Left lobe of liver (tissue), 2 donors: ENCODE measurements around the gene PDCD1. TPM values are rescaled to one million over a fixed set of nuclear protein-coding genes. Genes with fewer than 3 reads are reported as not detected.
"Not testable (repeated sequence)": the region's sequence is repeated elsewhere in the genome, so short reads cannot be mapped to it uniquely, and the experiment has no call there.

Experiments
- ATAC-seq: fragments of 200-7000 bp; cut with Tn5 transposase; one replicate; pipeline ENCODE4 v1.9.1; 2020; ENCODE audit warnings: mild to moderate bottlenecking, moderate library complexity
- DNase-seq: peaks from one replicate; pipeline ENCODE4 v3.0.0-alpha.2; 2020; ENCODE audit warnings: low spot score
- total RNA-seq: library from RNA; stranded (reverse); gene quantifications from one replicate; pipeline ENCODE4 v1.2.1, GENCODE V29; 2021
- donor health status: DM: no; HTN: no; CAD: no; lungs with moderate emphysema.
- donor health status: DM: no; HTN: yes; CAD: no.

Gene PDCD1
- total RNA-seq, 1 donor from 2014 or later, result 0.18 TPM

DNA sequence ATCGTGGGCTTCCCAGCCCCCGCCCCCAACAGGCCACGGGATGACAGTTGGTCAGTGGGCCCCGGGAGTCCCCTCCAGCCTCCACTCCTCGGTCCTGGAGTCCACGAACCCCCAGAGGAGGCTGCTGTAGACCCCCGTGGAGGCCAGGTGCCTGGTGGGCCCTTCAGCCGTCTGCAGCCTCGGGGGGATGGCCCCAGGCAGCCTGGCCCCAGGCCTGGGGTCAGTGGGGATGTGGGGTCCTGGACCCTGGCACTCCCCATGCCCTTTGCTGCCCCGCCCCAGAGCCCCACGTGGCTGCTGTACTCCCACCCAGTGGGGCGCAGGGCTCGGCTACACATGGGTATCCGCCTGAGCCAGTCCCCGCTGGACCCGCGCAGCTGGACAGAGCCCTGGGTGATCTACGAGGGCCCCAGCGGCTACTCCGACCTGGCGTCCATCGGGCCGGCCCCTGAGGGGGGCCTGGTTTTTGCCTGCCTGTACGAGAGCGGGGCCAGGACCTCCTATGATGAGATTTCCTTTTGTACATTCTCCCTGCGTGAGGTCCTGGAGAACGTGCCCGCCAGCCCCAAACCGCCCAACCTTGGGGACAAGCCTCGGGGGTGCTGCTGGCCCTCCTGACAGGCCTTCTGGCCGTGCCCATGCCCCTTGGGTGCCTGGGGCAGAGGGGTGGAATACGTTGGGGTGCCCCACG, 42.1 kb downstream of the PDCD1 start:
- DNase-seq (no peak), ATAC-seq (no peak)

DNA sequence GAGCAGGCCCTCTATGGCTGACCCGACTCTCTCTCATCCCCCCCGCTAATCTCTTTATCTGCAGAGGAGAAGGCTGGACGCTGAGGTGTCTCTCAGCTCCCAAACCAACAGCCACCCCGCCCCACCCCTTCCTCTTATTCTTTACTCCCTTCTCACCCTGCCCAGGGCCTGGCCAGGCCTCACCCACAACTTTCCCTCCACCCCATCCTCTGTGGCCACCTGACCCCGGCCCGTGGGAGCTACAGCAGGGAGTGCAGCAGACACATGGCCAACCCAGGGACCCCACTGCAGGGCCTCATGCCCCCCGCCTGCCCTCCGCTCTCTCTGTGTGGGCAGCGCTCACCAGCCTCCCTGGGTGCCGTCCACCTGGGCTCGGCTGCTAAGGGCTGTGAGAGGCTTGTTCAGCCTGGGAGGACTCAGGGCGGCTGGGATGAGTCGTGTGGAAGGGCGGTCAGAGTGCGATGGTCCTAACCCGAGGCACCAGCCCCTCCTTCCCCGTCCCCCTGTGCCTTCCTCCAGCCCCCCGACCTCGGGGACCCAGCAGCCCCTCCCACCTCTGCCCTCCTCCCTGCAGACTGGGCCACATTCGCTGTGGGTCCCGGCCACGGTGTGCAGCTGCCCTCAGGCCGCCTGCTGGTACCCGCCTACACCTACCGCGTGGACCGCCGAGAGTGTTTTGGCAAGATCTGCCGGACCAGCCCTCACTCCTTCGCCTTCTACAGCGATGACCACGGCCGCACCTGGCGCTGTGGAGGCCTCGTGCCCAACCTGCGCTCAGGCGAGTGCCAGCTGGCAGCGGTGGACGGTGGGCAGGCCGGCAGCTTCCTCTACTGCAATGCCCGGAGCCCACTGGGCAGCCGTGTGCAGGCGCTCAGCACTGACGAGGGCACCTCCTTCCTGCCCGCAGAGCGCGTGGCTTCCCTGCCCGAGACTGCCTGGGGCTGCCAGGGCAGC, 42.9 kb downstream of the PDCD1 start:
- DNase-seq (no peak), ATAC-seq (no peak)

DNA sequence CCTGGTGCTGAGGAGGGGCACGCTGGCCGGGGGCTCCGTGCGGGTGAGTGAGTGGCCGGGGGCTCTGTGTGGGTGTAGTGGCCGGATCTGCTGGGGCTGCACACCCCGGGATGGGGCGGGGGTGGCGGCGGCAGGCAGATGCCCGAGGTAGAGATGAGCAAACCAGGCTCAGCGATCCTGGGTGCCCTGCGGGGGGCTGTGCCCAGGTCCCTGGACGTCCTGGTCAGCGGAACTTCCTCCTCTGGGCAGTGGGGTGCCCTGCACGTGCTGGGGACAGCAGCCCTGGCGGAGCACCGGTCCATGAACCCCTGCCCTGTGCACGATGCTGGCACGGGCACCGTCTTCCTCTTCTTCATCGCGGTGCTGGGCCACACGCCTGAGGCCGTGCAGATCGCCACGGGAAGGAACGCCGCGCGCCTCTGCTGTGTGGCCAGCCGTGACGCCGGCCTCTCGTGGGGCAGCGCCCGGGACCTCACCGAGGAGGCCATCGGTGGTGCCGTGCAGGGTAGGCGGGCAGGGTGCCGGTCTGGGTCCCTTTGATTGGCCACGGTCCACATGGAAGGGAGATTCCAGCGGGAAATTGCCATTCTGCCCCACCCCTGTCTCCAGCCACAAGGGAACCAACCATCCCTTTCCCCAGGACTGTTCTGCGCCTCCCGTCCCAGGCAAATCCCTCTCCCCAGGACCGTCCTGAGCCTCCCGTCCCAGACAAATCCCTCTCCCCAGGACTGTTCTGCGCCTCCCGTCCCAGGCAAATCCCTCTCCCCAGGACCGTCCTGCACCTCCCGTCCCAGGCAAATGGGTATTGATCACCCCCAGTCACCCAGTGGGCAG, 43.8 kb downstream of the PDCD1 start:
- no peak for DNase-seq

DNA sequence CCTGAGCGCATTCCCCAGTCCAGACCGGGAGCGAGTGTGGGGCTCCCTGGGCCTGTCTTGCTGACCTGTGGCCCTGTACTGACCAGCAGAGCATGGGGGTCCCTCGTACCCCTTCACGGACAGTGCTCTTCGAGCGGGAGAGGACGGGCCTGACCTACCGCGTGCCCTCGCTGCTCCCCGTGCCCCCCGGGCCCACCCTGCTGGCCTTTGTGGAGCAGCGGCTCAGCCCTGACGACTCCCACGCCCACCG, 44.4 kb downstream of the PDCD1 start:
- DNase-seq (no peak), ATAC-seq (no peak)

More for the DNA sequence above, 43.8 kb downstream of the PDCD1 start:
- ATAC-seq, result no peak

DNA sequence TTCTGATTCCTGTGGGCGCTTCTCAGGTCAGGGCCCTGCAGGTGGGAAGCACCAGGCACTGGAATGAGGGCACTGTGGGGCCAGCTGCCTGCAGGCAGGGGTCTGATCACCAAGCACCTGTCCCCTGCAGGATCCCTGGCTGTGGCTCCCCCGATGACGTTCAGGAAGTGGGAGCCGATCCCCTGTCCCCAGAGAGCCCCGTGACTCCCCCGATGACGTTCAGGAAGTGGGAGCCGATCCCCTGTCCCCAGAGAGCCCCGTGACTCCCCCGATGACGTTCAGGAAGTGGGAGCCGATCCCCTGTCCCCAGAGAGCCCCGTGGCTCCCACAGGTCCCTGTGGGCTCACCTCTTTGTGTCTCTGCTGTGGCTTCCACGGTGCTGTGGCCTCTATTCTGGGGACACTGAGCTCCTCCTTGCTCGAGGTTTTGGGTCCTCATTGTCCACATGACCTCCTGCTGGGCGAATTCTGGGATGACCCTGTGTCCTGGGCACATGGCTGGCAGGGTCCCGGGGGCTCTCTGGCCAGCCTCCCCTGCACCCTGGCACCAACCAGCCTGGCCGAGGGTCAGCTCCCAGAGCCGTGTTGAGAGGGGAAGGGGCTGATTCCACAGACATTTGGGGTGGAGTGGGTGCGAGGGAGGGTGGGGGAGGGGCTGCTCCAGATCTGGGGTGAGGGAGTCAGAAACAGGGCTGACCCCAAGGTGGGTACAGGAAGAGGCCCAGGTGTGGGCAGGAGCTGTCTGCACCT, 44.9 kb downstream of the PDCD1 start:
- ATAC-seq, result no peak
- no peak for DNase-seq

DNA sequence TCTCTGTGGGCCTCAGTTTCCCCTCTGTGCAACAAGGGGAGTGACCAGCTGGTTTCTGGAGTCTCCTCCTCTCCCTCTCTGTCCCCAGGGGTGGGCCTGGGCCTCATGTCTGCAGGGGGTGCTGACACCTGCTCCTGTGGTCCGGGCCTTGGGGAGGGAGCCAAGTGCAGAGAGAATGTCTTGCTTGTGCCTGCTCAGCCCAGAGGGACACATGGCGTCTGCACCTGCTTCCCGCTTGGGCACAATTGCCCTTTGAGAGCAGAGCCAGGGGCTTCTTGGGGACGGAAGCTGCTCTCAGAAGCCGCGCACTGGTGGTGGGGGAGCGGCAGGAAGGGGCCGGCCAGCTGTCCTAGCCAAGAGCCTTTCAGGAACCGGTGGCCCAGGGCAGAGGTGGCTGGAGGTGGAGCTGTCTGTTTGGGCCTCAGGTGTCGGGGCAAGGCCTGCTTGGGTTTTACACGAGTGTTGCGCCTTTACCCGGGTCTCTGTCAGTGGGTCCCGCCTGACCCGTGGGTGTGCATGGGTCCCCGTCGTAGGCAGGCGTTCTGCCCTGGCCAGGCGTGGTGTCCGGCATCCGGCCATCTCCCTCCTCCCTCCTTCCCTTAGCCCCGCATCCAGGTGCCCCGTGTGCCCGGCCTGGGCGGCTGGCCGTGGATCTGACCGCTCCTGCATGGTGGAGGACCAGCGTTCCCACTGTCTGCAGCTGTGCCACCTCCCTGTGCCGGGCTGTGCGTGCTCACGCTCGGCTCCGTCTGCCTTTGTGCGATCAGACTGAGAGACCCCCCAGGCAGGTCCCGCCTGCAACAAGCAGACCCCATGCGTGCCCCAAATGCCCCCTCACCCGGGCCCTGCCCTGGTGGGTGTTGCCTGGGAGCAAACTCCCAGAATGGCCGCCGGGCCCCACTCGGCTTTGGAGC, 45.7 kb downstream of the PDCD1 start:
- DNase-seq, result peak; percentile 46
- no peak for ATAC-seq

DNA sequence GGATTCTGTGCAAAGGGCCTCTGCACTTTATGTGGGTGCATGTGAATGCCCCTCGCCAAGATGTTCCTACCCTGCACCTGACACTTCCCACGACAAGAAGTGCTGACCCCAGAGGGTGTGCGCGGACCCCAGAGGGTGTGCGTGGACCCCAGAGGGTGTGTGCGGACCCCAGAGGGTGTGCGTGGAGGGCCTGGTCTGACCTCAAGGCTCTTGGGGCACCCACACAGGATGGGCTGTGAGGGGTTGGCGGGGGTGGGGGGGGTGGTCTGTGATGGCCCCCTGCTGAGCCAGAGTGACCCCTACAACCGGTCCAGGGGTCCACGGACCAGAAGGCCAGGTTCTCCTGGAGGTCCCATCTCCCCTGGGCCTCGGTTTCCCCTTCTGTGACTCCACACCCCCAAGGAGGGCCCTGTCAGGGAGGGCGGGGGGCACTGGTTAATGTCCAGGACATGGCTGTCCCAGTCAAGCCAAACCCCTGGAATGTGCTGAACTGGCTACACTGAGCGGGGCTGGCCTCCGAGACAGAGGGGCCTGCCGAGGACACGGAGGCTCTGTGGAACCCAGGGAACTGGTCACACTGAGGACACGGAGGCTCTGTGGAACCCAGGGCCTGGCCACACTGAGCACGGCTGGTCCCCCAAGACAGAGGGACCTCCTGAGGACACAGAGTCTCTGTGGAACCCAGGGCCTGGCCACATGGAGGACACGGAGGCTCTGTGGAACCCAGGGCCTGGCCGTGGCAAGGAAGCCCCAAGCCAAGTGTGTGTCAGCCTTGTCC, 46.6 kb downstream of the PDCD1 start:
- ATAC-seq (no peak), DNase-seq (no peak)

DNA sequence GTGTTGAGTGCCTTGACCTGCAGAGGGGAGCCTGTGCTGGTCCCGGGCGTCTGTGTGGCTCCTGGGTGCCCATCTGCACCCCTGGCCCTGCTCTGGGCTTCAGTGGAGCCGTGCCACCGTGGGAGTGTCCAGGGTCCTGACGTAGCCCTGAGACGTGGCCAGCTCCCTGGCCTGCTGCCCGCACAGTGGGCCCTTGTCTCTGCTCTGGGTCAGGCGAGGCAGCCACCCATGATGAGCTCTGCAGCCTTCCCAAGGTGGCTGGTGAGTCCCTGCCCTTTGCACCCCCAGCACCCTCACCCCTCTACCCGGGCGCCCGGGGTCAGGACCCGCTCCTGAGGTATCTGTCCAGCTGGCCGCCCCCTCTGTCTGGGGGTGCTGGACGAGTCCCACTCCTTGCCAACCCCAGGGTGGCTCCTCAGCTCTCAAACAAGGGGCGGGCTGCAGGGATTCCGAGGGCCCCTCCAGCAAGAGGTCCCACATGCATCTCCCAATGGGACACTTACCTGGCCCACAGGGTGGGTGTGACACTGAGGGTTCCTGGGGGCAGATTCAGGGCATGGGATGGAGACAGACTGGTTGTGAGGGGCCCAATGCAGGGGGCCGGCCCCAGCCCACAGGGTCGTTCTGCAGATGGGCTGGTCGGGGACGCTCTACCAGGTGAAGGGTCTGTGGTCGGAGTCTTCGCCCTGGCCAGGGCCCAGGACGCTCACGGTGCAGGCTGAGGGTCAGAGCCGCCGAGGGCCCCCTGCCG, 47.3 kb downstream of the PDCD1 start:
- peak; percentile 86 for DNase-seq

DNA sequence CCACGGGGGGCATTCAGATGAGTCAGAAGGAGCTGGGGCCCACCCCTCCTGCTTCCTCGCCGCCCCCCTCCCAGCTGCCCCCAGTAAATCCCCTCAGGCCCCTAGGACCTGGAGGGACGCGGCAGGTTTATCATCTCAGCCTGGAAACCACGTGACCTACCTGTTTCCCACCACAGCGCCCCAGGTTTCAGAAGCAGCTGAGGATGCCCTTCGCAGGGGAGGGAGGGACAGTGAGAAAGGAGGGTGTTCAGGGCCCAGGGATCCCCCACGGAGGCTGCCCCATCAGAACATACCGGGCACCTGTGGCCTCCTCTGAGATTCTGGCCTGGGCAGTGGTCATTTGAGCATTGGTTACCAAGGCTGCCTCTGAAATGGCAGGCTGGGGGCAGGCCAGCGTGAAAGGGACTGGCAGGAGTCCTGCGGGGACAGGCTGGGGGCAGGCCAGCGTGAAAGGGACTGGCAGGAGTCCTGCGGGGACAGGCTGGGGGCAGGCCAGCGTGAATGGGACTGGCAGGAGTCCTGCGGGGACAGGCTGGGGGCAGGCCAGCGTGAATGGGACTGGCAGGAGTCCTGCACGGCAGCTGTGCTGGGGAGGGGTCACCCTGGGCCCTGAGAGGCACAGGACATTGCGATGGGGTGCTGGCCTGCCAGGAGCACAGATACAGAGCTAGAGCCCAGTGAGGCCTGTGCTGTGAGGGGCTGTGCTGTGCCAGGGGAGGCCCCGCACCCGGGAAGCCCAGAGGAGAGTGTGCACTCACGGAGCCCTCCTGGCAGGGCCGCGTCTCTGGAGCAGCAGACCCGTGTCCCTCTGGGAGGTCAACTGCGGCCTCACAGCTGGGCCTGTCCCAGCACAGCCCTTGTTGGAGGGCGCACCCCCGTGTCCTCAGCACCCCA, 48.1 kb downstream of the PDCD1 start:
- peak; percentile 83 for DNase-seq
- ATAC-seq, result peak; percentile 62

More for the DNA sequence above, 47.3 kb downstream of the PDCD1 start:
- peak; percentile 62 for ATAC-seq

DNA sequence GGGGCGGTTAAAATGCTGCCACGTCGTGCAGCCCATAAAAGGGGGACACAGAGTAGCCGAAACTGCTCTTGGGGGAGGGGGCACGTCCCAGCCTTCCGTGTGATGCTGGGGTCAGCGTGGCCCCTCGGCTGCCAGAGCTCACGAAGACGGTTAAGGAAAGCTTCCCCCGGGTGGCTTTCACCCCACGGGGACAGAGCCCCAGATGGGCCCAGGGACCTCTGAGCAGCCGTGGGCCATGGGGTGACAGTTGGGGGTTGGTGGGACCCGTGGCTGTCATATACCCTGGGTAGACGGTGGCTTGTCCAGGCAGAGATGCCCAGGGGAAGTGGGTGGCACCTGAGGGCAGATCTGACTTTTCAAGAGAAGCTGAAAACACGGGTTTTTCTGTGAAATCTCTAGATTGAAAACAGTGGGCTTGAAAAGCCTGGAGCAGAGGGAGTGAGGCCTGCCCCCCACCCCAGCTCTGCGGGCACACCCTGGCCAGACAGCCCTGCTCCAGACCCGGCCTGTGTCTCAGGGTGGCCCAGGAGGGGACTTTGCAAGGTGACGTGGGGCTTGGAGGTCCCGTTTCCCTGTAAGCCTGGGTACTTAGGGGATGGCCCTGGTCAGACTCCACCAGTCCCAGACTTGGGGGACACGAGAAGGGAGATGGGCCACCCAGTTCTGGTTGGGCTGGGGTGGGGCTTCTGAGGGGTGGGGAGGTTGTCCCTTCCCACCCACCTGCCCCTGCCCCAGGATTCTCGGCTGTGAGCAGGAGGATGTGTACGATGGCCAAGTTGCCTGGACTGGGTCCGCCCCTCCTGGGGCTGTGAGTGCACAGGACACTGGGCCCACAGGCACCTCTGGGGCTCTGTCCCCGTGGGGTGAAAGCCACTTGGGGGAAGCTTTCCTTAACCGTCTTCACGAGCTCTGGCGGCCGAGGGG, 49.0 kb downstream of the PDCD1 start:
- DNase-seq, result peak; percentile 53
- peak; percentile 27 for ATAC-seq

DNA sequence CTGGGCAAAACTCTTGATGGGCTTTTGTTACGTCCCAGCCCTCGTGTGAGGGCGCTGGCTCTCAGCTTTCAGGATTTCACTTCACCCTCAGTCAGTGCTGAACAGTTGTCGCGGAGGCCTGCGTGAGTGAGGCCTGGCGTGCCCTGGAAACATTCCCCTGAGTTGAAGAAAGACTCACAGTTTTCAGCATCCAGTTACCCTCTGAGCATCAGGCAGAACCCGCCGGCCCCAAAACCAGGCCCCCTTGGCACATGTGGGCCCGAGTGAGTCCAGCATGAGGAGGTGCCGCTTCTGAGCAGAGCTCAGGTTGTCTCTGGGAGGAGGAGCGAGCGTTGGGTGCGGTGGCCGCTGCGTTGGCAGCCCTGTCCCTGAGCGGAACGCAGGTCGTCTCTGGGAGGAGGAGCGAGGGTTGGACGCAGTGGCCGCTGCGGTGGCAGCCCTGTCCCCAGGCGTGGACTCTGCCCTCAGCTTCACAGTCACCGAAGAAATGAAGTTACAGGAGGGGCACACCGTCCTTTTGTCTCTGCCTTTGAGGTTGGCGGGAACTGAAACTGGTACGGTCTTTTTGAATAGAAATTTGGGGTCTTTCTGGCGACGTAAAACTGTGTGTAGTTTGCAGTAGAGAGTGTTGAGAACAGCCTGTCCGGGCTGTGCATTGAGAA, 49.8 kb downstream of the PDCD1 start, which contains the start of gene NEU4:
Gene NEU4 (plus strand): TSS at position 473 of the 662 bp plus-strand sequence. CDS start 5,292 bp downstream, outside the sequence.
- peak; percentile 75 for ATAC-seq
- DNase-seq, result peak; percentile 92

DNA sequence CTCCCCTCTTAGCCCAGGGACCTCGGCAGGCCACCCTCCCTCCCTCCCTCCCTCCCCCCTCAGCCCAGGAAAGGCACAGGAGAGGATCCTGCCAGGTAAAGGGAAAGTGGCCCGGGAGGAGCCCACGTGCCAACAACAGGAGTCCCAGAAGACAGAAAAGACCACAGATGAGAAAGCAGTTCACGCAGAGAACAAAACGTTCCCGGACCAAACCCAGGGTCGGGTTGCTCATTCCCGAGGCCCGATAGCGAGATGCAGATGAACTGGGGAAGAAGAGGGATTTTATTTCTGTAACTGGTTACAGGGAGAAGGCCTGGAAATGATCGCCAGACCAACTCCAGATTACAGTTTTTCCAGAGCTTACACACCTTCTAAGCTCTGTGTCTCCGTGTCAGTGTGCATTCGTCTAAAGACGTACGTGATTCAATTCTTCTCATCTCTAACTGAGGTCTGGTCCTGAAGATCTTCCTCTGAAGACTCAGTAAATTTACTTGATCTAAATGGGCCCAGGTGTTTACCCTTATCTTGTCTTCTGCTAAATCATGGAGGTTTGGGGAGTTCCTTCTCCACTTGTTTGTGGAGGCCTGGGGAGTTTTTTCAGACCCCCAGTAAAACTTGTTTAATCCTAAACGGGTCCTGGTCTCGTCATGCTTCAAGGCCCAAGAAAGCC, 50.5 kb downstream of the PDCD1 start:
- no peak for DNase-seq
- ATAC-seq, result no peak

DNA sequence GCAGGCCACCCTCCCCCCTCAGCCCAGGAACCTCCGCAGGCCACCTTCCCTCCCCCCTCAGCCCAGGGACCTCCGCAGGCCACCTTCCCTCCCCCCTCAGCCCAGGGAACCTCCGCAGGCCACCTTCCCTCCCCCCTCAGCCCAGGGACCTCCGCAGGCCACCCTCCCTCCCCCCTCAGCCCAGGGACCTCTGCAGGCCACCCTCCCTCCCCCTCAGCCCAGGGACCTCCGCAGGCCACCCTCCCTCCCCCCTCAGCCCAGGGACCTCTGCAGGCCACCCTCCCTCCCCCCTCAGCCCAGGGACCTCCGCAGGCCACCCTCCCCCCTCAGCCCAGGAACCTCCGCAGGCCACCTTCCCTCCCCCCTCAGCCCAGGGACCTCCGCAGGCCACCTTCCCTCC, 52.5 kb downstream of the PDCD1 start:
- not testable (repeated sequence) for ATAC-seq, DNase-seq

DNA sequence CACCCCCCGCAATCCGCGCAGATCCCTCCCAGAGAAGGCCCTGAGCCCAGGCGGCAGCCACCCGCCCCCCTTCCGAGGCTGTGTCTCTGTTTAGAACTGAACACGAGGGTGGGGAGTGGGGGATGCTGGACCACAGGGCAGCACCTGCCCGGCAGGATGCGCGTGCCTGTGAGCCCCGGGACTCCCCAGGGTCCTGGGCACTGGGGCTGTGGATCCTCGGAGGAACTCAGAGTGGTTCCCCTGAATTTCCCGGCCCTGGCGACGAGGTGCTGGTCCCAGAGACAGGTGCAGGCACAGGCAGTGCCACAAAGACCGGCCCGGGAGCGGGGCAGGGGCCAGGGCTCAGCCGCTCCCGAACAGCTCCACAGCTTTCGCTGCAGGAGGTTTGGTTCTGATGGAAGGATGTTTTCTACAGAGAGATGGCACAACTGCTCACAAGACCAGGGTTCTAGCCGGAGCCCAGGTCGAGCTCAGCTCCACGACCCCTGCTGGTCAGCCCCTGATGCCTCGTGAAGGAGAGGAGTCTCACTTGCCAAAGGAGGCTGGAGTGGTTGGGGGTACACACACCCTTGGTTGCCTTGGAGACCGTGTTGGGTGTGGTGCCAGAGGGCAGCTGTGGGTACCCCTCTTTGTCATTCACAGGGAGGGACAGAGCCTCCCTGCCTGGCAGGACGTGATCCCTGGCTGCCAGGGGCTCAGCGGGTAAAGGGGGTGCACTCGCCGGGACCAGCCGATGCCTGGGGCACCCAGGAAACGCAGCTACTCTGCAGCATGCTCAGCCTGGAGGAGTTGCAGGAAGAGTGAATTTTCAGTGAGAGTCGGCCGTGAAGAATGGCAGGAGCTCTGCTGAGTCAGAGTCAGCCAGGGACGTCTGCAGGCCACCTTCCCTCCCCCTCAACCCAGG, 54.1 kb downstream of the PDCD1 start:
- no peak for ATAC-seq
- DNase-seq, result no peak
